Hepatocyte (in vitro differentiated cells): Measurements from ENCODE around the gene ITGB7.

Experiments
- EZH2 ChIP-seq: fragments of 200-600 bp; sonication (generic); IDR thresholded peaks from 2 replicates; pipeline ENCODE4 v1.6.1; 2016; ENCODE audit warnings: antibody characterized with exemption, mild to moderate bottlenecking, borderline replicate concordance
- EZH2phosphoT487 ChIP-seq: fragments of 200-600 bp; sonication (generic); IDR thresholded peaks from one replicate; pipeline ENCODE4 v1.6.1; 2018; ENCODE audit warnings: antibody characterized with exemption, mild to moderate bottlenecking, low read depth, moderate library complexity; ENCODE audit not compliant: unreplicated experiment, severe bottlenecking
- TF ChIP-seq, protein P1 (sequence below): fragments of 200-600 bp; sonication (generic); IDR thresholded peaks from 2 replicates; pipeline ENCODE4 v1.5.1; 2016; ENCODE audit warnings: antibody characterized with exemption, mild to moderate bottlenecking; ENCODE audit not compliant: poor library complexity

DNA sequence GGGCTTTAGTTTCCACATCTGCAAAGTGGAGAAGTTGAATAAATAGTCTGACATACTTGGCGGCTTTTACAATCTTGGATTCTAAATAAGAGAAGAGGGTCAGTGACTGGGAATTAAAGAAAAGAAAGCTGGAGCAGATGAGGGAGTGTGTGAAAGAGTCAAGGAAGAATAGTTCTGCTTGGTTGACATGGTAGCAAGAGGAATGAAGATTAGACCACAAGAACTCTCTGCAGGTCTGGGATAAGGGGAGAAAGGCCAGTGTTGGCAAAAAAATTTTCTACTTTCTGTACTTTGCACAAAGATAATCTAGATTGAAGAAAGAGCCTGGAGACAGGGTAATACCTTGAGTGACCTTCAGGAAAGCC lies 5.9 kb downstream of the ITGB7 start:
- TF ChIP-seq, protein P1, sequence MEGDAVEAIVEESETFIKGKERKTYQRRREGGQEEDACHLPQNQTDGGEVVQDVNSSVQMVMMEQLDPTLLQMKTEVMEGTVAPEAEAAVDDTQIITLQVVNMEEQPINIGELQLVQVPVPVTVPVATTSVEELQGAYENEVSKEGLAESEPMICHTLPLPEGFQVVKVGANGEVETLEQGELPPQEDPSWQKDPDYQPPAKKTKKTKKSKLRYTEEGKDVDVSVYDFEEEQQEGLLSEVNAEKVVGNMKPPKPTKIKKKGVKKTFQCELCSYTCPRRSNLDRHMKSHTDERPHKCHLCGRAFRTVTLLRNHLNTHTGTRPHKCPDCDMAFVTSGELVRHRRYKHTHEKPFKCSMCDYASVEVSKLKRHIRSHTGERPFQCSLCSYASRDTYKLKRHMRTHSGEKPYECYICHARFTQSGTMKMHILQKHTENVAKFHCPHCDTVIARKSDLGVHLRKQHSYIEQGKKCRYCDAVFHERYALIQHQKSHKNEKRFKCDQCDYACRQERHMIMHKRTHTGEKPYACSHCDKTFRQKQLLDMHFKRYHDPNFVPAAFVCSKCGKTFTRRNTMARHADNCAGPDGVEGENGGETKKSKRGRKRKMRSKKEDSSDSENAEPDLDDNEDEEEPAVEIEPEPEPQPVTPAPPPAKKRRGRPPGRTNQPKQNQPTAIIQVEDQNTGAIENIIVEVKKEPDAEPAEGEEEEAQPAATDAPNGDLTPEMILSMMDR = no peak
- TF ChIP-seq EZH2phosphoT487 (no peak), EZH2 (no peak)
